ENCODE results near the gene TNS3. TPM values are rescaled to one million over a fixed set of nuclear protein-coding genes. Genes with fewer than 3 reads are reported as not detected.
A peak's percentile ranks its signal among the peaks of the same experiment; 100 is the strongest.

Gene TNS3
- total and polyA plus RNA-seq, 2 of the 13 experiments (the other 11 are each of a cell fraction or from before 2014, with no cell fraction given): 52.9 to 55.7 TPM

DNA sequence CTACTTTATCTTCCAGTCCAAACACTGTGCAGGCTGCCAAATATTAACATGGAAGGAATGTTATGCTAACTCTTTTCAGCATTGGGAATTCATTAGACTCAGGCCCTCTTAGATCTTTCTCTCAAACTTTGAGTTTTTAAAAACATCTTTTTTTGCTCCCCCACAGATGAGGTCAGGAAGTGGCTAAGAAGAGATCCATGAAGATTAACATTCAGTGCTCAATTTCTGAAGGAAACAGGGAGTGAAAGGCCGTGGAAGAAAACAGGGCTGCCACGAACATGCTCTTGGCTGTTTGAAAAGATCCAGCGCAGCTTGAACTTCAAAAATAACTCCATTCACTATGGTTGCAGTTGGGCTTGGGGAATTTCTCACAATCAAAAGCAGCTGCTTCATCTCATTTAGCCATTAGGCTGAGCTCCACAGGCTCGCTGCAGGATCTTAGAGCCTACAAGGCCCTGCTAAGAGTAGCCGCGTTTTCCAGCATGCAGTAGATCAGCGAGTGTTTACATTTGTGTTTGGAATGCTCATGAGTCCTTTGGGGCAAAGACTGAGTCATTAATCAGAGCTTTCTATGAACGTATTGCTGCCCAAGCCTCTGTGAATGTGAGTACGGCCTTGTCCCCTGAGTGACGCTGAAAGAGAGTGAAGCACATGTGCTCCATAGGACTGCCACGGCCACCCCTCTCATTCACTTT lies 41.2 kb upstream of the TNS3 start (continued):
- peak; percentile 72 for TF ChIP-seq SMAD3 (CRISPR knock-in tag; IDR thresholded peaks at IDR 0.05)
- no peak for TF ChIP-seq ZNF234 (CRISPR knock-in tag; conservative IDR thresholded peaks at IDR 0.05)
- TF ChIP-seq, protein P1, sequence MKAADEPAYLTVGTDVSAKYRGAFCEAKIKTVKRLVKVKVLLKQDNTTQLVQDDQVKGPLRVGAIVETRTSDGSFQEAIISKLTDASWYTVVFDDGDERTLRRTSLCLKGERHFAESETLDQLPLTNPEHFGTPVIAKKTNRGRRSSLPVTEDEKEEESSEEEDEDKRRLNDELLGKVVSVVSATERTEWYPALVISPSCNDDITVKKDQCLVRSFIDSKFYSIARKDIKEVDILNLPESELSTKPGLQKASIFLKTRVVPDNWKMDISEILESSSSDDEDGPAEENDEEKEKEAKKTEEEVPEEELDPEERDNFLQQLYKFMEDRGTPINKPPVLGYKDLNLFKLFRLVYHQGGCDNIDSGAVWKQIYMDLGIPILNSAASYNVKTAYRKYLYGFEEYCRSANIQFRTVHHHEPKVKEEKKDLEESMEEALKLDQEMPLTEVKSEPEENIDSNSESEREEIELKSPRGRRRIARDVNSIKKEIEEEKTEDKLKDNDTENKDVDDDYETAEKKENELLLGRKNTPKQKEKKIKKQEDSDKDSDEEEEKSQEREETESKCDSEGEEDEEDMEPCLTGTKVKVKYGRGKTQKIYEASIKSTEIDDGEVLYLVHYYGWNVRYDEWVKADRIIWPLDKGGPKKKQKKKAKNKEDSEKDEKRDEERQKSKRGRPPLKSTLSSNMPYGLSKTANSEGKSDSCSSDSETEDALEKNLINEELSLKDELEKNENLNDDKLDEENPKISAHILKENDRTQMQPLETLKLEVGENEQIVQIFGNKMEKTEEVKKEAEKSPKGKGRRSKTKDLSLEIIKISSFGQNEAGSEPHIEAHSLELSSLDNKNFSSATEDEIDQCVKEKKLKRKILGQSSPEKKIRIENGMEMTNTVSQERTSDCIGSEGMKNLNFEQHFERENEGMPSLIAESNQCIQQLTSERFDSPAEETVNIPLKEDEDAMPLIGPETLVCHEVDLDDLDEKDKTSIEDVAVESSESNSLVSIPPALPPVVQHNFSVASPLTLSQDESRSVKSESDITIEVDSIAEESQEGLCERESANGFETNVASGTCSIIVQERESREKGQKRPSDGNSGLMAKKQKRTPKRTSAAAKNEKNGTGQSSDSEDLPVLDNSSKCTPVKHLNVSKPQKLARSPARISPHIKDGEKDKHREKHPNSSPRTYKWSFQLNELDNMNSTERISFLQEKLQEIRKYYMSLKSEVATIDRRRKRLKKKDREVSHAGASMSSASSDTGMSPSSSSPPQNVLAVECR (CRISPR knock-in tag; IDR thresholded peaks at IDR 0.05; ENCODE audit: borderline replicate concordance): no peak
- TF ChIP-seq ZKSCAN1 (IDR thresholded peaks at IDR 0.05; ENCODE audit: low read length): no peak
- no peak for TF ChIP-seq NCOA5 (CRISPR knock-in tag; IDR thresholded peaks at IDR 0.05)
- peak; percentile 78 for TF ChIP-seq HNF4A (CRISPR knock-in tag; IDR thresholded peaks at IDR 0.05)
- TF ChIP-seq ZNF451 (CRISPR knock-in tag; IDR thresholded peaks at IDR 0.05): no peak
- TF ChIP-seq, protein P2, sequence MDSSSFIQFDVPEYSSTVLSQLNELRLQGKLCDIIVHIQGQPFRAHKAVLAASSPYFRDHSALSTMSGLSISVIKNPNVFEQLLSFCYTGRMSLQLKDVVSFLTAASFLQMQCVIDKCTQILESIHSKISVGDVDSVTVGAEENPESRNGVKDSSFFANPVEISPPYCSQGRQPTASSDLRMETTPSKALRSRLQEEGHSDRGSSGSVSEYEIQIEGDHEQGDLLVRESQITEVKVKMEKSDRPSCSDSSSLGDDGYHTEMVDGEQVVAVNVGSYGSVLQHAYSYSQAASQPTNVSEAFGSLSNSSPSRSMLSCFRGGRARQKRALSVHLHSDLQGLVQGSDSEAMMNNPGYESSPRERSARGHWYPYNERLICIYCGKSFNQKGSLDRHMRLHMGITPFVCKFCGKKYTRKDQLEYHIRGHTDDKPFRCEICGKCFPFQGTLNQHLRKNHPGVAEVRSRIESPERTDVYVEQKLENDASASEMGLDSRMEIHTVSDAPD (CRISPR knock-in tag; IDR thresholded peaks at IDR 0.05): no peak
- no peak for TF ChIP-seq ZNF777 (CRISPR knock-in tag; IDR thresholded peaks at IDR 0.05)
- no peak for TF ChIP-seq NFIB (CRISPR knock-in tag; IDR thresholded peaks at IDR 0.05; ENCODE audit: borderline replicate concordance)
- no peak for TF ChIP-seq TEAD2 (CRISPR knock-in tag; IDR thresholded peaks at IDR 0.05)
- TF ChIP-seq, protein P3, sequence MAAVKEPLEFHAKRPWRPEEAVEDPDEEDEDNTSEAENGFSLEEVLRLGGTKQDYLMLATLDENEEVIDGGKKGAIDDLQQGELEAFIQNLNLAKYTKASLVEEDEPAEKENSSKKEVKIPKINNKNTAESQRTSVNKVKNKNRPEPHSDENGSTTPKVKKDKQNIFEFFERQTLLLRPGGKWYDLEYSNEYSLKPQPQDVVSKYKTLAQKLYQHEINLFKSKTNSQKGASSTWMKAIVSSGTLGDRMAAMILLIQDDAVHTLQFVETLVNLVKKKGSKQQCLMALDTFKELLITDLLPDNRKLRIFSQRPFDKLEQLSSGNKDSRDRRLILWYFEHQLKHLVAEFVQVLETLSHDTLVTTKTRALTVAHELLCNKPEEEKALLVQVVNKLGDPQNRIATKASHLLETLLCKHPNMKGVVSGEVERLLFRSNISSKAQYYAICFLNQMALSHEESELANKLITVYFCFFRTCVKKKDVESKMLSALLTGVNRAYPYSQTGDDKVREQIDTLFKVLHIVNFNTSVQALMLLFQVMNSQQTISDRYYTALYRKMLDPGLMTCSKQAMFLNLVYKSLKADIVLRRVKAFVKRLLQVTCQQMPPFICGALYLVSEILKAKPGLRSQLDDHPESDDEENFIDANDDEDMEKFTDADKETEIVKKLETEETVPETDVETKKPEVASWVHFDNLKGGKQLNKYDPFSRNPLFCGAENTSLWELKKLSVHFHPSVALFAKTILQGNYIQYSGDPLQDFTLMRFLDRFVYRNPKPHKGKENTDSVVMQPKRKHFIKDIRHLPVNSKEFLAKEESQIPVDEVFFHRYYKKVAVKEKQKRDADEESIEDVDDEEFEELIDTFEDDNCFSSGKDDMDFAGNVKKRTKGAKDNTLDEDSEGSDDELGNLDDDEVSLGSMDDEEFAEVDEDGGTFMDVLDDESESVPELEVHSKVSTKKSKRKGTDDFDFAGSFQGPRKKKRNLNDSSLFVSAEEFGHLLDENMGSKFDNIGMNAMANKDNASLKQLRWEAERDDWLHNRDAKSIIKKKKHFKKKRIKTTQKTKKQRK (IDR thresholded peaks at IDR 0.05; ENCODE audit: low read length): no peak
- TF ChIP-seq, protein P4, sequence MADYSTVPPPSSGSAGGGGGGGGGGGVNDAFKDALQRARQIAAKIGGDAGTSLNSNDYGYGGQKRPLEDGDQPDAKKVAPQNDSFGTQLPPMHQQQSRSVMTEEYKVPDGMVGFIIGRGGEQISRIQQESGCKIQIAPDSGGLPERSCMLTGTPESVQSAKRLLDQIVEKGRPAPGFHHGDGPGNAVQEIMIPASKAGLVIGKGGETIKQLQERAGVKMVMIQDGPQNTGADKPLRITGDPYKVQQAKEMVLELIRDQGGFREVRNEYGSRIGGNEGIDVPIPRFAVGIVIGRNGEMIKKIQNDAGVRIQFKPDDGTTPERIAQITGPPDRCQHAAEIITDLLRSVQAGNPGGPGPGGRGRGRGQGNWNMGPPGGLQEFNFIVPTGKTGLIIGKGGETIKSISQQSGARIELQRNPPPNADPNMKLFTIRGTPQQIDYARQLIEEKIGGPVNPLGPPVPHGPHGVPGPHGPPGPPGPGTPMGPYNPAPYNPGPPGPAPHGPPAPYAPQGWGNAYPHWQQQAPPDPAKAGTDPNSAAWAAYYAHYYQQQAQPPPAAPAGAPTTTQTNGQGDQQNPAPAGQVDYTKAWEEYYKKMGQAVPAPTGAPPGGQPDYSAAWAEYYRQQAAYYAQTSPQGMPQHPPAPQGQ (CRISPR knock-in tag; IDR thresholded peaks at IDR 0.05; ENCODE audit: borderline replicate concordance): no peak
- no peak for TF ChIP-seq ZFAT (CRISPR knock-in tag; conservative IDR thresholded peaks at IDR 0.05)
- TF ChIP-seq MED1 (CRISPR knock-in tag; IDR thresholded peaks at IDR 0.05): peak; percentile 86
- TF ChIP-seq, protein P5, sequence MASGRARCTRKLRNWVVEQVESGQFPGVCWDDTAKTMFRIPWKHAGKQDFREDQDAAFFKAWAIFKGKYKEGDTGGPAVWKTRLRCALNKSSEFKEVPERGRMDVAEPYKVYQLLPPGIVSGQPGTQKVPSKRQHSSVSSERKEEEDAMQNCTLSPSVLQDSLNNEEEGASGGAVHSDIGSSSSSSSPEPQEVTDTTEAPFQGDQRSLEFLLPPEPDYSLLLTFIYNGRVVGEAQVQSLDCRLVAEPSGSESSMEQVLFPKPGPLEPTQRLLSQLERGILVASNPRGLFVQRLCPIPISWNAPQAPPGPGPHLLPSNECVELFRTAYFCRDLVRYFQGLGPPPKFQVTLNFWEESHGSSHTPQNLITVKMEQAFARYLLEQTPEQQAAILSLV (CRISPR knock-in tag; IDR thresholded peaks at IDR 0.05; ENCODE audit: borderline replicate concordance): no peak
- no peak for TF ChIP-seq KAT2B (IDR thresholded peaks at IDR 0.05; ENCODE audit: borderline replicate concordance, low read depth, low read length)
- TF ChIP-seq ZZZ3 (CRISPR knock-in tag; IDR thresholded peaks at IDR 0.05; ENCODE audit: borderline replicate concordance): no peak

Data from HepG2 (cell line).